Panc1 (cell line): ENCODE results near the gene IL11.
A peak's percentile ranks its signal among the peaks of the same experiment; 100 is the strongest.

Source experiments
- POLR2AphosphoS5 ChIP-seq: IDR thresholded peaks from 2 replicates; pipeline ENCODE4 v1.6.1; 2012; ENCODE audit warnings: mild to moderate bottlenecking, low read depth, low read length, moderate library complexity
- SIN3A ChIP-seq: IDR thresholded peaks from 2 replicates; pipeline ENCODE4 v1.6.1; 2012; ENCODE audit warnings: low read depth, mild to moderate bottlenecking, low read length, moderate library complexity, borderline replicate concordance; ENCODE audit not compliant: insufficient read depth
- TCF7L2 ChIP-seq: IDR thresholded peaks from 2 replicates; pipeline ENCODE4 v1.6.1; 2011; ENCODE audit warnings: mild to moderate bottlenecking, low read depth, low read length, inconsistent platforms
- TF ChIP-seq, protein P1 (sequence below): fragments of 450-650 bp; IDR thresholded peaks from 2 replicates; pipeline ENCODE4 v1.5.1; 2017; ENCODE audit warnings: mild to moderate bottlenecking

DNA sequence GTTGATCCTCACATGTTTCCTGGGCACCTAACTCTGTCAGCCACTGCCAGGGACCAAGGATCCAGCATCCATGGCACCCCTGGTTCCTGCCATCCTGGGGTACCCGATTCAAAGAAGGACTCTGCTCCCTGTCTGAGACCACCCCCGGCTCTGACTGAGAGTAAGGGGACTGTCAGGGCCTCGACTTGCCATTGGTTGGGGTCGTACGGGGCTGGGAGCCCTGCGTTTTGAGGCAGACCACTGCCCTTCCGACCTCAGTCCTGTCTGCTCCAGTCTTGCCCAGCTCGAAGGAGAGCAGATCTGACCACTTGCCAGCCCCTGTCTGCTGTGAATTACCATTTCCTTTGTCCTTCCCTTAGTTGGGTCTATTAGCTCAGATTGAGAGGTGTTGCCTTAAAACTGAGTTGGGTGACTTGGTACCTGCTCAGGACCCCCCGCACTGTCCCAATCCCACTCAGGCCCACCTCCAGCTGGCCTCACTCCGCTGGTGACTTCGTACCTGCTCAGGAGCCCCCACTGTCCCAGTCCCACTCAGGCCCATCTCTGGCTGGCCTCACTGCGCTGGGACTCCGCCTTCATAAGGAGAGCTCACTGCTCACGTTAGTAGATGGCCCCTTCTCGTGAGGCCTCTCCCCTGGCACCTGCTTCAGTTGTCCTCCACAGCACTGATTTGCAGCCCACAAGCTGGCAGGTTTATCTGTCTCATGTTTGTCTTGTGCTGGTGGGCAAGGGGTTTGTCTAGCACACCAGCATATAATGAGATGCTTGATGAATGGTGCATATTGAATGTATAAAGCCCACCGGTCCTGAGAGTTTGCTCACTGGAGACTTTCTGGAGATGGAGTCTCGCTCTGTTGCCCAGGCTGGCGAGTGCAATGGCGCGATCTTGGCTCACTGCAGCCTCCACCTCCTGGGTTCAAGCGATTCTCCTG lies 19.4 kb upstream of the IL11 start:
- TF ChIP-seq, protein P1, sequence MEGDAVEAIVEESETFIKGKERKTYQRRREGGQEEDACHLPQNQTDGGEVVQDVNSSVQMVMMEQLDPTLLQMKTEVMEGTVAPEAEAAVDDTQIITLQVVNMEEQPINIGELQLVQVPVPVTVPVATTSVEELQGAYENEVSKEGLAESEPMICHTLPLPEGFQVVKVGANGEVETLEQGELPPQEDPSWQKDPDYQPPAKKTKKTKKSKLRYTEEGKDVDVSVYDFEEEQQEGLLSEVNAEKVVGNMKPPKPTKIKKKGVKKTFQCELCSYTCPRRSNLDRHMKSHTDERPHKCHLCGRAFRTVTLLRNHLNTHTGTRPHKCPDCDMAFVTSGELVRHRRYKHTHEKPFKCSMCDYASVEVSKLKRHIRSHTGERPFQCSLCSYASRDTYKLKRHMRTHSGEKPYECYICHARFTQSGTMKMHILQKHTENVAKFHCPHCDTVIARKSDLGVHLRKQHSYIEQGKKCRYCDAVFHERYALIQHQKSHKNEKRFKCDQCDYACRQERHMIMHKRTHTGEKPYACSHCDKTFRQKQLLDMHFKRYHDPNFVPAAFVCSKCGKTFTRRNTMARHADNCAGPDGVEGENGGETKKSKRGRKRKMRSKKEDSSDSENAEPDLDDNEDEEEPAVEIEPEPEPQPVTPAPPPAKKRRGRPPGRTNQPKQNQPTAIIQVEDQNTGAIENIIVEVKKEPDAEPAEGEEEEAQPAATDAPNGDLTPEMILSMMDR, result no peak
- TF ChIP-seq POLR2AphosphoS5, result peak; percentile 7; the same call in 1 of the 2 replicates
- no peak for TF ChIP-seq TCF7L2
- TF ChIP-seq SIN3A, result no peak
